ENCODE data around the gene SLC12A4. TPM values are rescaled to one million over a fixed set of nuclear protein-coding genes. Genes with fewer than 3 reads are reported as not detected.

SLC12A4 gene
- total and polyA plus RNA-seq, 2 of the 13 experiments (the other 11 are each of a cell fraction or from before 2014, with no cell fraction given) = 65.1 to 84.3 TPM

DNA sequence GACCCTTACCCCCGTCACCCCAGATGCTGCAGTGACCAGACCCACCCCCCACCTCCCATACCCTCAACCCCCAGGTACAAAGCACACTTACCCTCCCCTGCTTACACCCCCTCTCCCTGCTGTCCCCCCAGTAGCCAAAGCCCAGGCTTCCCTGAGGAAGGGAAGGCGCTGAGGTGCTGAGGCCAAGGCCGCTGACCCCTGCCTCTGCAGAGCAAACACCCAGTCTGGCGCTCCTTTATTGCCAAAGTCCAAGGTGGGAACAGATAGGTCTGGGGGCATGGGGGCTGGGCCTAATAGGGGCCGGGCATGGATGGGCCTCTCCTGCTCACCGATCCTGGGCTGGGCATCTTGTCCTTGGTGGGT is 25.2 kb downstream of the SLC12A4 start (continued):
- TF ChIP-seq GZF1 (CRISPR knock-in tag; IDR thresholded peaks at IDR 0.05) (0 out of 2 replicates have a peak, but pooled peaks have one; percentile 1), ZSCAN9 (CRISPR knock-in tag; IDR thresholded peaks at IDR 0.05; ENCODE audit: borderline replicate concordance) (0 out of 2 replicates have a peak, but pooled peaks have one; percentile 15), HNF4A (CRISPR knock-in tag; IDR thresholded peaks at IDR 0.05) (peak; percentile 94), ZNF879 (CRISPR knock-in tag; IDR thresholded peaks at IDR 0.05) (no peak), ZFP90 (CRISPR knock-in tag; IDR thresholded peaks at IDR 0.05; ENCODE audit: borderline replicate concordance) (peak; percentile 54; the same call in 1 of the 2 replicates), ZSCAN21 (CRISPR knock-in tag; IDR thresholded peaks at IDR 0.05; ENCODE audit: borderline replicate concordance) (peak; percentile 51; the same call in 1 of the 2 replicates), PITX1 (CRISPR knock-in tag; IDR thresholded peaks at IDR 0.05) (peak; percentile 81; the same call in 1 of the 2 replicates), ATF7 (IDR thresholded peaks at IDR 0.05) (no peak), ATF7 (CRISPR knock-in tag; IDR thresholded peaks at IDR 0.05) (no peak), TEAD3 (CRISPR knock-in tag; optimal IDR thresholded peaks at IDR 0.05; ENCODE audit: borderline replicate concordance) (no peak)
- TF ChIP-seq, protein P1, sequence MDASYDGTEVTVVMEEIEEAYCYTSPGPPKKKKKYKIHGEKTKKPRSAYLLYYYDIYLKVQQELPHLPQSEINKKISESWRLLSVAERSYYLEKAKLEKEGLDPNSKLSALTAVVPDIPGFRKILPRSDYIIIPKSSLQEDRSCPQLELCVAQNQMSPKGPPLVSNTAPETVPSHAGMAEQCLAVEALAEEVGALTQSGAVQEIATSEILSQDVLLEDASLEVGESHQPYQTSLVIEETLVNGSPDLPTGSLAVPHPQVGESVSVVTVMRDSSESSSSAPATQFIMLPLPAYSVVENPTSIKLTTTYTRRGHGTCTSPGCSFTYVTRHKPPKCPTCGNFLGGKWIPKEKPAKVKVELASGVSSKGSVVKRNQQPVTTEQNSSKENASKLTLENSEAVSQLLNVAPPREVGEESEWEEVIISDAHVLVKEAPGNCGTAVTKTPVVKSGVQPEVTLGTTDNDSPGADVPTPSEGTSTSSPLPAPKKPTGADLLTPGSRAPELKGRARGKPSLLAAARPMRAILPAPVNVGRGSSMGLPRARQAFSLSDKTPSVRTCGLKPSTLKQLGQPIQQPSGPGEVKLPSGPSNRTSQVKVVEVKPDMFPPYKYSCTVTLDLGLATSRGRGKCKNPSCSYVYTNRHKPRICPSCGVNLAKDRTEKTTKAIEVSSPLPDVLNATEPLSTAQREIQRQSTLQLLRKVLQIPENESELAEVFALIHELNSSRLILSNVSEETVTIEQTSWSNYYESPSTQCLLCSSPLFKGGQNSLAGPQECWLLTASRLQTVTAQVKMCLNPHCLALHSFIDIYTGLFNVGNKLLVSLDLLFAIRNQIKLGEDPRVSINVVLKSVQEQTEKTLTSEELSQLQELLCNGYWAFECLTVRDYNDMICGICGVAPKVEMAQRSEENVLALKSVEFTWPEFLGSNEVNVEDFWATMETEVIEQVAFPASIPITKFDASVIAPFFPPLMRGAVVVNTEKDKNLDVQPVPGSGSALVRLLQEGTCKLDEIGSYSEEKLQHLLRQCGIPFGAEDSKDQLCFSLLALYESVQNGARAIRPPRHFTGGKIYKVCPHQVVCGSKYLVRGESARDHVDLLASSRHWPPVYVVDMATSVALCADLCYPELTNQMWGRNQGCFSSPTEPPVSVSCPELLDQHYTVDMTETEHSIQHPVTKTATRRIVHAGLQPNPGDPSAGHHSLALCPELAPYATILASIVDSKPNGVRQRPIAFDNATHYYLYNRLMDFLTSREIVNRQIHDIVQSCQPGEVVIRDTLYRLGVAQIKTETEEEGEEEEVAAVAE (CRISPR knock-in tag; IDR thresholded peaks at IDR 0.05; ENCODE audit: borderline replicate concordance) = no peak
- TF ChIP-seq, protein P2, sequence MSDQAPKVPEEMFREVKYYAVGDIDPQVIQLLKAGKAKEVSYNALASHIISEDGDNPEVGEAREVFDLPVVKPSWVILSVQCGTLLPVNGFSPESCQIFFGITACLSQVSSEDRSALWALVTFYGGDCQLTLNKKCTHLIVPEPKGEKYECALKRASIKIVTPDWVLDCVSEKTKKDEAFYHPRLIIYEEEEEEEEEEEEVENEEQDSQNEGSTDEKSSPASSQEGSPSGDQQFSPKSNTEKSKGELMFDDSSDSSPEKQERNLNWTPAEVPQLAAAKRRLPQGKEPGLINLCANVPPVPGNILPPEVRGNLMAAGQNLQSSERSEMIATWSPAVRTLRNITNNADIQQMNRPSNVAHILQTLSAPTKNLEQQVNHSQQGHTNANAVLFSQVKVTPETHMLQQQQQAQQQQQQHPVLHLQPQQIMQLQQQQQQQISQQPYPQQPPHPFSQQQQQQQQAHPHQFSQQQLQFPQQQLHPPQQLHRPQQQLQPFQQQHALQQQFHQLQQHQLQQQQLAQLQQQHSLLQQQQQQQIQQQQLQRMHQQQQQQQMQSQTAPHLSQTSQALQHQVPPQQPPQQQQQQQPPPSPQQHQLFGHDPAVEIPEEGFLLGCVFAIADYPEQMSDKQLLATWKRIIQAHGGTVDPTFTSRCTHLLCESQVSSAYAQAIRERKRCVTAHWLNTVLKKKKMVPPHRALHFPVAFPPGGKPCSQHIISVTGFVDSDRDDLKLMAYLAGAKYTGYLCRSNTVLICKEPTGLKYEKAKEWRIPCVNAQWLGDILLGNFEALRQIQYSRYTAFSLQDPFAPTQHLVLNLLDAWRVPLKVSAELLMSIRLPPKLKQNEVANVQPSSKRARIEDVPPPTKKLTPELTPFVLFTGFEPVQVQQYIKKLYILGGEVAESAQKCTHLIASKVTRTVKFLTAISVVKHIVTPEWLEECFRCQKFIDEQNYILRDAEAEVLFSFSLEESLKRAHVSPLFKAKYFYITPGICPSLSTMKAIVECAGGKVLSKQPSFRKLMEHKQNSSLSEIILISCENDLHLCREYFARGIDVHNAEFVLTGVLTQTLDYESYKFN (CRISPR knock-in tag; conservative IDR thresholded peaks at IDR 0.05) = peak; percentile 99
- TF ChIP-seq, protein P3, sequence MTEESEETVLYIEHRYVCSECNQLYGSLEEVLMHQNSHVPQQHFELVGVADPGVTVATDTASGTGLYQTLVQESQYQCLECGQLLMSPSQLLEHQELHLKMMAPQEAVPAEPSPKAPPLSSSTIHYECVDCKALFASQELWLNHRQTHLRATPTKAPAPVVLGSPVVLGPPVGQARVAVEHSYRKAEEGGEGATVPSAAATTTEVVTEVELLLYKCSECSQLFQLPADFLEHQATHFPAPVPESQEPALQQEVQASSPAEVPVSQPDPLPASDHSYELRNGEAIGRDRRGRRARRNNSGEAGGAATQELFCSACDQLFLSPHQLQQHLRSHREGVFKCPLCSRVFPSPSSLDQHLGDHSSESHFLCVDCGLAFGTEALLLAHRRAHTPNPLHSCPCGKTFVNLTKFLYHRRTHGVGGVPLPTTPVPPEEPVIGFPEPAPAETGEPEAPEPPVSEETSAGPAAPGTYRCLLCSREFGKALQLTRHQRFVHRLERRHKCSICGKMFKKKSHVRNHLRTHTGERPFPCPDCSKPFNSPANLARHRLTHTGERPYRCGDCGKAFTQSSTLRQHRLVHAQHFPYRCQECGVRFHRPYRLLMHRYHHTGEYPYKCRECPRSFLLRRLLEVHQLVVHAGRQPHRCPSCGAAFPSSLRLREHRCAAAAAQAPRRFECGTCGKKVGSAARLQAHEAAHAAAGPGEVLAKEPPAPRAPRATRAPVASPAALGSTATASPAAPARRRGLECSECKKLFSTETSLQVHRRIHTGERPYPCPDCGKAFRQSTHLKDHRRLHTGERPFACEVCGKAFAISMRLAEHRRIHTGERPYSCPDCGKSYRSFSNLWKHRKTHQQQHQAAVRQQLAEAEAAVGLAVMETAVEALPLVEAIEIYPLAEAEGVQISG (CRISPR knock-in tag; IDR thresholded peaks at IDR 0.05) = no peak
- TF ChIP-seq, protein P4, sequence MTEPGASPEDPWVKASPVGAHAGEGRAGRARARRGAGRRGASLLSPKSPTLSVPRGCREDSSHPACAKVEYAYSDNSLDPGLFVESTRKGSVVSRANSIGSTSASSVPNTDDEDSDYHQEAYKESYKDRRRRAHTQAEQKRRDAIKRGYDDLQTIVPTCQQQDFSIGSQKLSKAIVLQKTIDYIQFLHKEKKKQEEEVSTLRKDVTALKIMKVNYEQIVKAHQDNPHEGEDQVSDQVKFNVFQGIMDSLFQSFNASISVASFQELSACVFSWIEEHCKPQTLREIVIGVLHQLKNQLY (CRISPR knock-in tag; IDR thresholded peaks at IDR 0.05) = 0 out of 2 replicates have a peak, but pooled peaks have one; percentile 27
- TF ChIP-seq, protein P5, sequence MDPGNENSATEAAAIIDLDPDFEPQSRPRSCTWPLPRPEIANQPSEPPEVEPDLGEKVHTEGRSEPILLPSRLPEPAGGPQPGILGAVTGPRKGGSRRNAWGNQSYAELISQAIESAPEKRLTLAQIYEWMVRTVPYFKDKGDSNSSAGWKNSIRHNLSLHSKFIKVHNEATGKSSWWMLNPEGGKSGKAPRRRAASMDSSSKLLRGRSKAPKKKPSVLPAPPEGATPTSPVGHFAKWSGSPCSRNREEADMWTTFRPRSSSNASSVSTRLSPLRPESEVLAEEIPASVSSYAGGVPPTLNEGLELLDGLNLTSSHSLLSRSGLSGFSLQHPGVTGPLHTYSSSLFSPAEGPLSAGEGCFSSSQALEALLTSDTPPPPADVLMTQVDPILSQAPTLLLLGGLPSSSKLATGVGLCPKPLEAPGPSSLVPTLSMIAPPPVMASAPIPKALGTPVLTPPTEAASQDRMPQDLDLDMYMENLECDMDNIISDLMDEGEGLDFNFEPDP (CRISPR knock-in tag; conservative IDR thresholded peaks at IDR 0.05) = 0 out of 2 replicates have a peak, but pooled peaks have one; percentile 7
